PFSK-1 (cell line): Measurements from ENCODE around the gene FITM1.

Experiments
- FOXP2 ChIP-seq: optimal IDR thresholded peaks from 2 replicates; pipeline ENCODE3; 2011; ENCODE audit warnings: borderline replicate concordance, control low read depth, inconsistent platforms; ENCODE audit not compliant: insufficient read depth; ENCODE audit errors: extremely low read length, extremely low read depth
- POLR2AphosphoS5 ChIP-seq: IDR thresholded peaks from 2 replicates; pipeline ENCODE4 v1.6.1; 2012; ENCODE audit warnings: low read depth, mild to moderate bottlenecking, control low read depth, low read length, moderate library complexity
- REST ChIP-seq, 2 experiments: IDR thresholded peaks; 2 replicates each; pipeline versions ENCODE4 v1.6.1 to v1.8.0; 2011 to 2012; ENCODE audit warnings: low read depth in 2 of 2, low read length in 2 of 2, control low read depth in 1 of 2, inconsistent platforms in 1 of 2, mild to moderate bottlenecking in 1 of 2, moderate library complexity in 1 of 2; ENCODE audit not compliant: insufficient read depth in 1 of 2
- SIN3A ChIP-seq: IDR thresholded peaks from 2 replicates; pipeline ENCODE4 v1.6.1; 2012; ENCODE audit warnings: mild to moderate bottlenecking, low read length, moderate library complexity, borderline replicate concordance; ENCODE audit not compliant: insufficient read depth
- TAF1 ChIP-seq: IDR thresholded peaks from 2 replicates; pipeline ENCODE4 v1.6.1; 2012; ENCODE audit warnings: low read length, control low read depth, borderline replicate concordance; ENCODE audit not compliant: insufficient read depth

FITM1 gene

GRCh38 chr14:24160850-24161804 is 30.7 kb downstream of the FITM1 start, which contains the start of gene IRF9:
TSS of gene IRF9 (plus strand) at chr14:24161265. CDS start at chr14:24162145, 880 bp downstream.
- TF ChIP-seq POLR2AphosphoS5 (peak; percentile 69), REST (IDR thresholded peaks at IDR 0.05; ENCODE audit: insufficient read depth in 1 of 2, low read depth in 2 of 2, low read length in 2 of 2) (no peak), FOXP2 (peak; percentile 73), SIN3A (no peak), TAF1 (no peak)

- TF ChIP-seq REST (IDR thresholded peaks at IDR 0.05; ENCODE audit: insufficient read depth in 1 of 2, low read depth in 2 of 2, low read length in 2 of 2) (no peak), POLR2AphosphoS5 (no peak), TAF1 (no peak), FOXP2 (no peak)
These were observed 31.6 kb downstream of the FITM1 start for GRCh38 chr14:24162093-24162492.

DNA sequence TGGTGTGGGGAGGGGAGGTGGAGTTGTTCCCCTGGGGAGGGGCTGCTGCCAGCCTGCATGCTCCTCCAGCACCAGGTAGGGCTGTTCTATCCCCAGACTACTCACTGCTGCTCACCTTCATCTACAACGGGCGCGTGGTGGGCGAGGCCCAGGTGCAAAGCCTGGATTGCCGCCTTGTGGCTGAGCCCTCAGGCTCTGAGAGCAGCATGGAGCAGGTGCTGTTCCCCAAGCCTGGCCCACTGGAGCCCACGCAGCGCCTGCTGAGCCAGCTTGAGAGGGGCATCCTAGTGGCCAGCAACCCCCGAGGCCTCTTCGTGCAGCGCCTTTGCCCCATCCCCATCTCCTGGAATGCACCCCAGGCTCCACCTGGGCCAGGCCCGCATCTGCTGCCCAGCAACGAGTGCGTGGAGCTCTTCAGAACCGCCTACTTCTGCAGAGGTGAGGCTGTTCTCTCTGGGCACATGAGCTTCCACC is 34.1 kb downstream of the FITM1 start:
- TF ChIP-seq TAF1: no peak
- TF ChIP-seq SIN3A: no peak
- TF ChIP-seq REST (IDR thresholded peaks at IDR 0.05; ENCODE audit: insufficient read depth in 1 of 2, low read depth in 2 of 2, low read length in 2 of 2): no peak
- no peak for TF ChIP-seq FOXP2
- TF ChIP-seq POLR2AphosphoS5: no peak

- no peak for TF ChIP-seq TAF1
- no peak for TF ChIP-seq POLR2AphosphoS5
- TF ChIP-seq SIN3A: no peak
- no peak for TF ChIP-seq REST (IDR thresholded peaks at IDR 0.05; ENCODE audit: insufficient read depth in 1 of 2, low read depth in 2 of 2, low read length in 2 of 2)
- TF ChIP-seq FOXP2: no peak
These were observed 35.3 kb downstream of the FITM1 start for GRCh38 chr14:24165785-24166184.

- TF ChIP-seq SIN3A: no peak
- no peak for TF ChIP-seq TAF1
- TF ChIP-seq REST (IDR thresholded peaks at IDR 0.05; ENCODE audit: insufficient read depth in 1 of 2, low read depth in 2 of 2, low read length in 2 of 2): no peak
- TF ChIP-seq FOXP2: no peak
- no peak for TF ChIP-seq POLR2AphosphoS5
These were observed 37.1 kb downstream of the FITM1 start for GRCh38 chr14:24167469-24168114.
